Measurements from ENCODE around the gene GAS2L1.
A peak's percentile ranks its signal among the peaks of the same experiment; 100 is the strongest.

GAS2L1 gene

DNA sequence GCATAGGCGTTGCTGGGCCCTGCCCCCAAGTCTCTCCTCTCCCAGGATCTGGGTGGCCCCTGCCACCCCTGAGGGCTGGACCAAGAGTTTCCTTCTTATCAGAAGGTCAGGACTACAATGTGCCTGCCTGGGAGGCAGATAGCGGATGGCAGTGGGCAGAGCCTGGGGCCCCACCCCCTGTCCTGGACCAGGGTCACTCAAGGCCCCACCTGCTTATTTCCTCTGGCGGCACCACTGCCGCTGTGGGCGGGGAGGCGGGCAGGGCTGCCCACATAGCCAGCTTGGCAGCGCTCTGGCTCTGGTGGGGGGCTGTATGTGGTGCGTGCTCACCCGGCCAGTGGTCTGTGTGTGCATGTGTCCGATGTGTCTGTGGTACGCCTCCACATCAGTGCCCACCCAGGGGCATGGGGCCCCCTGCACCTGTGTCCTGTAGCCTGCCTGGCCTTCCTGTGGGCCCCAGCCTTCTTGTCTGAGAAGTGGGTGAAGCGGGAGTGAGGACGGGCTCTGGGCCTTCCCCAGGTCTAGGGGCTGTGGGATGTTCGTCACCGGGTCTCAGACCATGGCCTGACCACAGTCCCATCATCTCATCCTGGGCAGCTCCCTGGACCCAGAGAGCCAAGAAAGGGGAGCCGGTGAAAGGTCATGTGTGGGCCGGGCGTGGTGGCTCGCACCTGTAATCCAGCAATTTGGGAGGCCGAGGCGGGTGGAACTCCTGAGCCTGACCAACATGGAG, 3.0 kb downstream of the GAS2L1 start:
- no peak overlapping the region for H2AFZ ChIP-seq (ENCODE audit: low read depth, low read length)
- H3K79me2 ChIP-seq (ENCODE audit: insufficient read depth, low read length) = no peaks in the 10 kb centered on the region
- TF ChIP-seq, protein P1, sequence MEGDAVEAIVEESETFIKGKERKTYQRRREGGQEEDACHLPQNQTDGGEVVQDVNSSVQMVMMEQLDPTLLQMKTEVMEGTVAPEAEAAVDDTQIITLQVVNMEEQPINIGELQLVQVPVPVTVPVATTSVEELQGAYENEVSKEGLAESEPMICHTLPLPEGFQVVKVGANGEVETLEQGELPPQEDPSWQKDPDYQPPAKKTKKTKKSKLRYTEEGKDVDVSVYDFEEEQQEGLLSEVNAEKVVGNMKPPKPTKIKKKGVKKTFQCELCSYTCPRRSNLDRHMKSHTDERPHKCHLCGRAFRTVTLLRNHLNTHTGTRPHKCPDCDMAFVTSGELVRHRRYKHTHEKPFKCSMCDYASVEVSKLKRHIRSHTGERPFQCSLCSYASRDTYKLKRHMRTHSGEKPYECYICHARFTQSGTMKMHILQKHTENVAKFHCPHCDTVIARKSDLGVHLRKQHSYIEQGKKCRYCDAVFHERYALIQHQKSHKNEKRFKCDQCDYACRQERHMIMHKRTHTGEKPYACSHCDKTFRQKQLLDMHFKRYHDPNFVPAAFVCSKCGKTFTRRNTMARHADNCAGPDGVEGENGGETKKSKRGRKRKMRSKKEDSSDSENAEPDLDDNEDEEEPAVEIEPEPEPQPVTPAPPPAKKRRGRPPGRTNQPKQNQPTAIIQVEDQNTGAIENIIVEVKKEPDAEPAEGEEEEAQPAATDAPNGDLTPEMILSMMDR (IDR thresholded peaks at IDR 0.05; ENCODE audit: borderline replicate concordance, extremely low read depth, low read length, poor library complexity, severe bottlenecking) = no peak
- TF ChIP-seq EZH2 (IDR thresholded peaks at IDR 0.05; ENCODE audit: borderline replicate concordance, low read depth, low read length, severe bottlenecking) = no peak
- no peak overlapping the region for H3K27ac ChIP-seq (ENCODE audit: low read length)
- peaks cover 12% of the 10 kb centered on the region; the same call in 1 of the 2 replicates for H4K20me1 ChIP-seq (ENCODE audit: insufficient read depth, low read length)
- ATAC-seq (ENCODE audit: insufficient read depth, low read depth) (no peak), DNase-seq (no peak)
- H3K4me3 ChIP-seq (ENCODE audit: low read depth in 1 of 2, low read length in 2 of 2) = no peak overlapping the region
- H3K4me2 ChIP-seq (ENCODE audit: insufficient read depth, low read length) = no peak overlapping the region
- no peaks in the 10 kb centered on the region for H3K36me3 ChIP-seq (ENCODE audit: insufficient read depth, low read length)
- no peak overlapping the region for H3K9ac ChIP-seq (ENCODE audit: low read depth, low read length)
- peaks cover 25% of the 10 kb centered on the region for H3K4me1 ChIP-seq (ENCODE audit: insufficient read depth, low read length)
- peaks cover 16% of the 10 kb centered on the region for H3K27me3 ChIP-seq (ENCODE audit: insufficient read depth, low read length, poor library complexity)
- no peaks in the 10 kb centered on the region for H3K9me3 ChIP-seq (ENCODE audit: insufficient read depth, low read length, severe bottlenecking)

DNA sequence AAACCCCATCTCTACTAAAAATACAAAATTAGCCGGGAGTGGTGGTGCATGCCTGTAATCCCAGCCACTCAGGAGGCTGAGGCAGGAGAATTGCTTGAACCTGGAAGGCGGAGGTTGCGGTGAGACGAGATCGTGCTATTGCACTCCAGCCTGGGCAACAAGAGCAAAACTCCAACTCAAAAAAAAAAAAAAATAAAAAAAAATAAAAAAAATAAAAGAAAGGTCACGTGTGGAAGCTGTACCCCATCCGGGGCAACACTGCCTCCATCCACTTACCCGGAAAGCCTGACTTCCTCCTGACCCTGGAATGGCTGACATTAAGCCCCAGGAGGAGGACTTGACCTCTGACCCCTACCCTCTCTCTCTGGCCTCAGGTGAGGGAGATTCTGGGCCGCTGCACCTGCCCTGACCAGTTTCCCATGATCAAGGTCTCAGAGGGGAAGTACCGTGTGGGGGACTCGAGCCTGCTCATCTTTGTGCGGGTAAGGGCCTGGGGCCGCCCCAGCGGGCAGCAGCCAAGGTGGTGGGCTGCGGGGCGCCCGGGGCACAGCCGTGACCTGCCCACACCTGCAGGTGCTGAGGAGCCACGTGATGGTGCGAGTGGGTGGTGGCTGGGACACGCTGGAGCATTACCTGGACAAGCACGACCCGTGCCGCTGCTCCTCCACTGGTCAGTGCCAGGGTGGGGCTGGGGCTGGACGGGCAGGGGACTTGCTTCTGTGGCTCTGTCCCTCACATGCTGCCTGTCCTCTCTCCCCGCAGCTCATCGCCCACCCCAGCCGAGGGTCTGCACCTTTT, 3.8 kb downstream of the GAS2L1 start:
- DNase-seq (no peak), ATAC-seq (ENCODE audit: insufficient read depth, low read depth) (no peak)
- Histone ChIP-seq H3K79me2 (ENCODE audit: insufficient read depth, low read length) (no peaks in the 10 kb centered on the region), H3K27ac (ENCODE audit: low read length) (no peak overlapping the region), H3K27me3 (ENCODE audit: insufficient read depth, low read length, poor library complexity) (peaks cover 19% of the 10 kb centered on the region), H3K4me3 (ENCODE audit: low read depth in 1 of 2, low read length in 2 of 2) (no peak overlapping the region), H2AFZ (ENCODE audit: low read depth, low read length) (no peak overlapping the region), H3K36me3 (ENCODE audit: insufficient read depth, low read length) (no peaks in the 10 kb centered on the region), H3K9ac (ENCODE audit: low read depth, low read length) (no peak overlapping the region), H3K4me2 (ENCODE audit: insufficient read depth, low read length) (no peak overlapping the region), H3K4me1 (ENCODE audit: insufficient read depth, low read length) (peaks cover 29% of the 10 kb centered on the region), H4K20me1 (ENCODE audit: insufficient read depth, low read length) (peaks cover 9% of the 10 kb centered on the region; the same call in 1 of the 2 replicates), H3K9me3 (ENCODE audit: insufficient read depth, low read length, severe bottlenecking) (no peaks in the 10 kb centered on the region)
- no peak for TF ChIP-seq EZH2 (IDR thresholded peaks at IDR 0.05; ENCODE audit: borderline replicate concordance, low read depth, low read length, severe bottlenecking)
- TF ChIP-seq, protein P1 (IDR thresholded peaks at IDR 0.05; ENCODE audit: borderline replicate concordance, extremely low read depth, low read length, poor library complexity, severe bottlenecking) = no peak

DNA sequence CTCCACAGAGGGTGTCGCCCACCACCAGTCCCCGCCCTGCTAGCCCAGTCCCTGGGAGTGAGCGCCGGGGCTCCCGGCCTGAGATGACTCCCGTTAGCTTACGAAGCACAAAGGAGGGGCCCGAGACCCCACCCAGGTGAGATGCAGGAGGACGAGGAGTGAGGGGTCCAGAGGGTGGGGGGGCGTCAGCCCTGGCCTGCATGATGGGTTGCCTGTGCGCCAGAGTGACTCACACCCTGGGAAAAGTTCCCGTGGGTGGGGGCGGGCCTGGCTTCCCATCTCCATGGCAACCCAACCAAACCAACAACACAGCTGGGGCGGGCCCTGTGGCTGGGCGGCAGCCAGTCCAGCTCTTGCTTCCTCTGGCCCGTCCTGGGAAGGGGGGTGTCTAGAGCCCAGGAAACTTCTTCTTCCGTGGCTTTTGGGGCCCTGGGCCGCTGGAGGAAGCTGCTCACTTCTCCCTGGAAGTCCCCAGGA, 4.5 kb downstream of the GAS2L1 start:
- no peak for TF ChIP-seq EZH2 (IDR thresholded peaks at IDR 0.05; ENCODE audit: borderline replicate concordance, low read depth, low read length, severe bottlenecking)
- TF ChIP-seq, protein P1 (IDR thresholded peaks at IDR 0.05; ENCODE audit: borderline replicate concordance, extremely low read depth, low read length, poor library complexity, severe bottlenecking) = no peak
- DNase-seq (peak; percentile 32), ATAC-seq (ENCODE audit: insufficient read depth, low read depth) (no peak)
- Histone ChIP-seq H2AFZ (ENCODE audit: low read depth, low read length) (no peak overlapping the region), H3K4me2 (ENCODE audit: insufficient read depth, low read length) (no peak overlapping the region), H3K4me1 (ENCODE audit: insufficient read depth, low read length) (peaks cover 27% of the 10 kb centered on the region), H3K9me3 (ENCODE audit: insufficient read depth, low read length, severe bottlenecking) (no peaks in the 10 kb centered on the region), H3K27me3 (ENCODE audit: insufficient read depth, low read length, poor library complexity) (peaks cover 18% of the 10 kb centered on the region), H4K20me1 (ENCODE audit: insufficient read depth, low read length) (peaks cover 8% of the 10 kb centered on the region; the same call in 1 of the 2 replicates), H3K36me3 (ENCODE audit: insufficient read depth, low read length) (no peaks in the 10 kb centered on the region), H3K4me3 (ENCODE audit: low read depth in 1 of 2, low read length in 2 of 2) (no peak overlapping the region), H3K27ac (ENCODE audit: low read length) (no peak overlapping the region), H3K9ac (ENCODE audit: low read depth, low read length) (no peak overlapping the region), H3K79me2 (ENCODE audit: insufficient read depth, low read length) (no peaks in the 10 kb centered on the region)

Data from DND-41 (cell line).